ENCODE measurements around the gene SMLR1. TPM values are rescaled to one million over a fixed set of nuclear protein-coding genes. Genes with fewer than 3 reads are reported as not detected.
"Not testable (repeated sequence)": the region's sequence is repeated elsewhere in the genome, so short reads cannot be mapped to it uniquely, and the experiment has no call there.

The SMLR1 gene
- not detected in 2 replicates for total RNA-seq (2014; rRNA removed)
- not detected for polyA plus RNA-seq (2012)

DNA sequence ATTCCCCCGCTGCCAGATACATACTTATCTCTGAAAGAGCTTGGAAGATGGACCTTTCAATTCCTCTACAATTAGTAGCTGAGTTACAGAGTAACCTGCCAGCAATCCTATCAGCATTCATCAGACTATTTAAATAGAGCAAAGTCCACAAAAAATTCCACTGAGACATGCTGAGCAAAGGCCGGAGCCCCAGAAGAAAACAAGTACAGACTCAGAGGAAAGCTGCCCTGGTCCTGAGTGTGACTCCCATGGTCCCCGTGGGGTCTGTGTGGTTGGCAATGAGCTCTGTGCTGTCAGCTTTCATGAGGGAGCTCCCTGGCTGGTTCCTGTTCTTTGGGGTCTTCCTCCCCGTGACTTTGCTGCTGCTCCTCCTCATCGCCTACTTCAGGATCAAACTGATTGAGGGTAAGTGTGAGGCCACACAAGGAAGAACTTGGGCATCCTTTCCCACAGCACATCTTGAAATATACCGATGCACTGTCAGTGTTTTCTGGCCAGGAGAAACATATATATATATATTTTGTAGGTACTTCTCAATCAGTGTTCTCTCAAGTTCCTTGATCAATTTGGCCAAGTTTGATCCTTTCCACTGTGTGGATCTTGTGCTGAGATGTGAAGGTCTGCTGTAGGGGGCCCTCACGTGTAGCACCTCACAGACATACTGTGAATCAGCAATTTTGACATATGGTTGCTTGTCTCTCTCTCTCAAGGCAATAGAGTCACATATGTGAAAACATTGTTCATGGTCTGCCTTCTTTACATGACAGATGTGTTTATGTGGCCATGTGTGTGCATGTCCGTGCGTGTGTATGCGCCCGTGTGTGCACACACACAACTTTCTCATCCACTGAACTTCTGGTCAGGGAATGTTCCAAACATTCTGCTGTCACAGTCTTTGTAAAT lies at the start of gene SMLR1:
Gene SMLR1, plus strand, starts transcription at position 160 of the 903 bp plus-strand sequence. Its CDS starts 8 bp downstream, at position 168.
- DNase-seq (ENCODE audit: low read depth): no peak

DNA sequence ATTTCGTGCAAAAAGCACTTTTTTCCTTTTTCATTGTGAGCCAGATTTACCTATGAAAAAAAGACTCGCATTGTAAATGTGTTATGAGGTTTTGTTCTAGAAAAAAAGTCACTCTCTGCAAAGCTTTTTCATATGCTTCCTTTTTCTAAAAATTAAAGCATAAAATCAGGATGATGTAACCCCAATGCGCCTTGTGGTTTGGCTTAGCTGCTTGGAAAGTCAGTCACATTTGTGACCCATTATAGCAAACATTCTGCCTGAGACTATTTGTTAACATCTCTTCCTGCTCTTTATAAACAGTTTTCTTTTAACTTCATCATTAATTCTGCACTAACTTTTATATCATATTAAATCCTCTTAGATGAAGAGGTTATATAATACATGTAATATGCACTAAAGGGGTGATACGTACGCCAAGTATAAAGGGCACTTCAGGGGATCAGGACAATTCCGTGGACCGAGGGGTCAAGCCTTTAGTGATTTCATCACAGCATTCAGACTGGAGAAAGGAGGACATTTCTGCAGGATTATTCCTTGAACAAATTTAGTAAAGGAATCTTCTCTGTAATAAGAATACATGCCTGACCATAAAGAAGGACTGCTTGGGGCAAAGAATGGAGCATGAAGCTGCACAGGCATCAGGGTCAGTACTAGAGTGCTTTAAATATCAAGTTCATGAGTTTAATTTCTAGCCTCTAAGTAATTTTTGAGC lies 48.1 kb upstream of the SMLR1 start:
- peak; percentile 36 for DNase-seq (ENCODE audit: low read depth)

DNA sequence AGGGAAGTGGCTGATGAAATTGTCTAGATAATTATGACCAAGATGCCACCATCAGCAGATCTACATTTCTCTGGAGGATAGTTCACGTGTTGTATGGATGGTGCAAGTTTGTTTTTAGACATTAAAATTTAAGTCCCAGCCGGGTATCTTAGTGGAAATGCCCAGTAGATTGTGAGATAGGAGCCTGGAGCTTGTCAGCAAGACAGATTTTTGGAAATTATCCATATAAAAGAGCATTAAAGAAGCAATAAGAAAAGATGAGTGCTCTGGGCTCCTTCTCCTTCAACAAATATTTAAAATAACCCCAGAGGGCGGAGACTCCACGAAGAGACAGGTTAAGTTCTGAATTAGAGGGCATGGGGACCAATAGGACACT lies 47.6 kb upstream of the SMLR1 start:
- no peak for DNase-seq (ENCODE audit: low read depth)

DNA sequence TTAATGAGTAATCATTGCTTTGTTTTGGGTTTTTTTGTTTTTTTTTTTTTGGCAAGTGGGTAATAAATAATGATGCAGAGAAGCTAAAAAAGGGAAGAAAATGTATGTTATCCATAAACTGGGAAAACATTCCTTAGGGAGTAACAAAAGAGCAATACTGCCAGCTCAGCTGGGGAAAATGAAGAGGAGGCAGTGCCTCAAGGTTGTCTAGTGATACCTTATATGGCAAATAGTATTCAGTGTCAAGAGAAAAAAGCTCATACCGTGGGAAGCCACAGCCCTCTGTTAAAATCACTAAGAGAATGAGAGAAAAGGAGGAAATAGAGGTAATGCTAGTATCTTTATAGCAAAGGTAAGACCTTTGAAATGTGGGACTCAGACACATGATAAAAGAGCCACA lies 47.1 kb upstream of the SMLR1 start:
- no peak for DNase-seq (ENCODE audit: low read depth)

DNA sequence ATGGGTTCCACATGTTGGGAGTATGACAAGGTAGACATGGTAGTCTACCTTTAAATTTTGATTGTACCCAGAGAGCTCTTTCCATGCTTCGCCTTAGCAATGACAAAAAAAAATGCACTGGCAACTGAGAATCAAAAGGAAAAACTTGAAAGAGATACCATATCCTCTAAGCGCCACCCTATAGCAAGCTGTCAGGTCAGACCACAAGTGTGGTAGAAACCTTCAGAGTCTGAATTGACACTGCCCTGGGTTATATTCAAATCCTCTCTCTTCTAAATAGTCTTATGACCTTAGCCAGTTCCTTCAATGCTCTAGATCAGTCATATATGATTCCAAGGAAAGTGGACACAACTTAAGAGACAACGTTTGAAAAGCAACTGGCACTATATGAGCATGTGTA lies 45.6 kb upstream of the SMLR1 start:
- no peak for DNase-seq (ENCODE audit: low read depth)

DNA sequence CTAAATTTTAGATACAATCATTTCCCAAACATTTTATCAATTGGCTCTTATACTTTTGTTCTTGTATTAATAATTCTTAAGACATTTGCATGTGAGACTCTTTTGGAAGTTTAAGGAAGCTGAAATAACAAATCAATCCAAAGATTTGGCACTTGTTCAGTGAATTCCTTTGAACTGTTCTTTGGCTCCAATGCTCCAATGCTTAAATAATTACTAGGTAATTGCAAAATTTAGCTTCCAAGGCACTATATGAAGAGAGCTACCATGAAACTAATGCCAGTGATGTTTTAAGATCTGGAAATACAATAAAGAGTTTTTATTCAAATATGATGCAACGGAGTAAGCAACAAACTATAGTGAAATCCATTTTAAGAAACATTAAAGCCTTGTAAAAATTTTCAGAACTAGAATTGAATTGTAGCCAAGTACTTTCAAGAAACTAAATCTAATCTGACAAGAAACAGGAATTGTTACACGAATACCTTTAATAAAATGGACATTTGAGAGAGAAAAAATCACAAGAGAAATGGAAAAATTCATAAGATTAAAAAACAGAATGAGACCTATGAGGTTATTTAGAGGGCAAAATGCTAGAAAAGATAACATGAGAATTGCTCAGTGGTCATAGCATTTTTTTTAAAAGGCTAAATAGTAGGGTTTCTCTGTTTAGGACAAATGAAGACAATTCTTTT lies 43.6 kb upstream of the SMLR1 start:
- no peak for DNase-seq (ENCODE audit: low read depth)

DNA sequence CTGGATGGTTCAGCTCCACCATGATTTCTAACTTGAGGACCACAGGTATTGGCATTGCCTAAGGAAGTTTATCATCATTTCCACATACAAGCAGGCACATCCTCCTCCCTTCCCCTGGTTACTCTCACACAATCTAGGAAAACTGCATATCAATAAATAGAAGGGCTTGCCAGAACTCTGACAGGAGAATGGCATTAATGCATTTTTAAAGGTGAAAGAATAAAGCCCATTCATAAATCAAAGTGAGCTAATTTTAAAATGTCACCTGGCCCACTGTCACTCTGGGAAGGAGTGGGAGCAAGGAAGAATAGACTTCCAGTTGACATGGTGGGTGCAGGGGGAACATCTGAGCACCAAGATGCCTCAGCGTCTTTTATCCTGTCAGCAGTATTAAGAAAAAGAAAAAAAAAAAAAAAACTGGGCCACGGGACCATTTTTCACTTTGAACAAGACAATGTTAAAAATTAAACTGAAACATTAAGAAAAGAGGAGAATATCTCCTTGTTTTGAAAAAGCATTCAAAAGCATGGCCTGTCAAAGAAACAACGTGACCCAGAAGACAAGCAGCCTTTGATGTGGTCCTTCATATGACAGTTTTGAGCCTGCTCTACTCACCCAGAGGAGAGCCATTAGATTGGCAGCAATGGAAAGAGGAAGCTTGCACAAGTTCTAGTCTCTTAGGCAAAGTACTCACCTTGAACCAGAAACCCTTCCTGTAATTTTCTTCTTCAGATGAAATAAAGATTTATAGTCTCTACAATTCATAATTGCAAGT lies 39.3 kb upstream of the SMLR1 start:
- no peak for DNase-seq (ENCODE audit: low read depth)

DNA sequence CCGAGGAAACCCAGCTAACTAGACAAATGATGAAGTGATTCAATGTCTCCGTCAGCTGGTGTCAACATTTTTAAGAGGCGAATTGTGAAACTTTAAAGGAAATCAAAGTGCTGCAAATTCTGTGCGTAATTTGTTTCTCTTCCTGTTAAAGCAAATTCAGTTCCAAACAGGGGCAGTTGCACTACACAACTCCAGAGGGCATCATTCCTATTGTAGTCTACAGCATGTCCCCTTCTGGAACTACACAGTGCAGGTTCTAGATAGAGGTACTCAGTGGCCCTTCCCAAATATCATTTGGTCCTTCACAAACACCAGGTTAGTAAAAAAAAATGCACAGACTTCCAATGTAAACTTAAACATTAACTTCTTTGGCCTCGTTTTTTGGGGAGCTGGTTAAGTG lies 38.3 kb upstream of the SMLR1 start:
- no peak for DNase-seq (ENCODE audit: low read depth)

DNA sequence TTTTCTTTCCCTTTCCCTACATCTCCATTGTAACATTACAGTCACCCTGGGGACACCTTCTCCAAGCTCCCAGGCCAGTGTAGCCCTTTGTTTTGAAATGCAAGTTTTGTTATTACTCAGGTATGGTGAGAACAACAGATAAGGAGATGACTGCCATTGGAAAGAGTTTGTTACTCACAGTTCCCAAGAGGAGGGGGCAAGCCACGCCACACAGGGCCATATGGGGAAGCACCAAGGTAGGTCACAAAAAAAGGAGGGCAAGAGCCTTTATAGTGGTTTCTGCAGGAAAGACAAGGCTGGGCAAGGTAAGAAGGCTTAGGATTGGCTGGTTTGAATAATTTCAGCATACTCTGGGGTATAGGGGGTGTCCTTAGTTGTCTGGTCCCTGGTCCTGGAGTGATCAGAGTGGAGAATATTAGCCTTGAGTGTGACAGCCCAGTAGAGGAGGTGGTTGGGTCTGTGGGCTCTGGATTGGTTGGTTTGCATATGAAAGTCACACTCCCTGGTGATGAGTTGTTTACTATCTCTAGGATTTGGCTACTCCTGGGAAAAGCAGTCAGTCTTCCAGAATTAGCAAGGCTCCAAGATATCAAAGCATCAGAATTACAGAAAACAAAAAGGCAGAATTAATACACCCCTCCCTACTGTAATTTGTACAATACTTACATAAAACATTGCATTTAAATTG lies 33.1 kb upstream of the SMLR1 start:
- DNase-seq (ENCODE audit: low read depth): no peak

DNA sequence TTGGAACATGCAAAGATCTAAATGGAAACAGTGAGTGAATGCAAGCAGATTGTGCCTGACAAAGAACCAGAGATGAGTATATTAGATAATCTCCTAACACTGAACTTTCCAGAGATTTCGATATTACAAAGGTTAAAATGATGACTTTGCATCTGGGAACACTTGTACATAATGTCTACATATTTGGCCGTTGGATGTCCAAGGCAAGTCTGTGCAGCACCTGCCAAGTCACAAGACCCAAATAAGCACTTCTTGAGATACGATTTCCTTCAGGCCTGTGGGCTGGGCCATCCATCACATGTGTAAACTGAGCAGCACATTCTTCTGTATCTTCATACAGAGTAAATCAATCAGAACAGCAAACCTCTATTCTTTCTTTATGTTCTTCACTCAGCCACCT lies 32.5 kb upstream of the SMLR1 start:
- DNase-seq (ENCODE audit: low read depth): no peak

DNA sequence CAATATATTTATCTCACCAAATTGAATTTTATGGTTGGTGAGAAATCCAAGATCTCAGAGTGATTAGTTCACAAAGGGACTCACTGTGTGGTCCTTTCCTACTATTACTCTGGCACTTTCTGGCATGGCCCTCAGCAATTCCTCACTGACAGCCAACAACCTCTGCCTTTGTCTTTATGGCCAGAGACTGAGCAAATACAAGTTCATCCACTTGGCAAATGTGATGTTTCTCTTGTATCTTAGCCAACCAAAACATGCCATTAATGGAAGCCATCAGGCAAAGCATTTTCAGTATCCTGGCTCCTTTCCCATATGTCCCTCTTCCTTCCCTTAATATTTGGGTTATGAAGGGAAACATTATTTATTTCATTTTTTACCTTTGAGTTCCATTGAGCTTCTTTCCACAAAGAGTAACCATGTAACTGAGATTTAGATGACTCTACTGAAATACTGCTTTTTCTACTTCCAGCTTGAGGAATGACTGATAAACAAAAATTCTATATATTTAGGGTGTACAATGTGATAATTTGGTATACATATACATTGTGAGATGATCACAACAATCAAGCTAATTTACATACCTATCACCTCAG lies 30.8 kb upstream of the SMLR1 start:
- DNase-seq (ENCODE audit: low read depth): peak; percentile 51

DNA sequence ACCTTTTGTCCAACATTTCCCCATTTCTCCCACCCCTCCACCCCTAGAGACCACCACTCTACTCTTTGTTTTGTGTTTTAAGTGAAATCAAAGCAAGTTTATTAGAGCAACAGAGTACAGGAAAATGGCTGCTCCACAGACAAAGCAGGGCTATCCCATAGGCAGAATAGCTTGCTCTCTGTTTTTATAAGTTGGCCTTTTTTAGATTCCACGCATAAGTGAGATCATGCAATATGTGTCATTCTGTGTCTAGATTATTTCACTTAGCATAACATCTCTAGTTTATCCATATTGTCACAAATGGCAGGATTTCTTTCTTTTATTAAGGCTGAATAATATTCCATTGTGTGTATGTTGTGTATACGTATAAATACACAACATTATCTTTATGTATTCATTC lies 30.1 kb upstream of the SMLR1 start:
- DNase-seq (ENCODE audit: low read depth): no peak

DNA sequence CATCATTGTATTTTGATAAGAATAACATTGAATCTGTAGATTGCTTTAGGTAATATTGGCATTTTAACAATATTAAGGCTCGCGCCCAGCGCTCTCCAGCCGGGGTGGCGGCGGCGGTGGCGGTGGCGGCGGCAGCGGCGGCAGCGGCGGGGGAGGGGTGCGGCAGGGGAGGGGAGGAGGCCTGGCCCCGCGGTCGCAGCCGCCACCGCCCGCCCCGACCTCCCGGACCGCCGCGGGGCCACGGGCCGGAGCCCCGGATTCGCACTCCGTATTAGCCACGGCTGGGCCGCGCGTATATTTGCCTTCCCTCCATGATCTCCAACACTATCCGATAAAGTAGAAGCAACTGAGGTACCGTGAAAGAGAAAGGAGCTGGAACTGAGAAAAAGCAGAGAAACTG lies 25.8 kb upstream of the SMLR1 start:
- not testable (repeated sequence) for DNase-seq (ENCODE audit: low read depth)

DNA sequence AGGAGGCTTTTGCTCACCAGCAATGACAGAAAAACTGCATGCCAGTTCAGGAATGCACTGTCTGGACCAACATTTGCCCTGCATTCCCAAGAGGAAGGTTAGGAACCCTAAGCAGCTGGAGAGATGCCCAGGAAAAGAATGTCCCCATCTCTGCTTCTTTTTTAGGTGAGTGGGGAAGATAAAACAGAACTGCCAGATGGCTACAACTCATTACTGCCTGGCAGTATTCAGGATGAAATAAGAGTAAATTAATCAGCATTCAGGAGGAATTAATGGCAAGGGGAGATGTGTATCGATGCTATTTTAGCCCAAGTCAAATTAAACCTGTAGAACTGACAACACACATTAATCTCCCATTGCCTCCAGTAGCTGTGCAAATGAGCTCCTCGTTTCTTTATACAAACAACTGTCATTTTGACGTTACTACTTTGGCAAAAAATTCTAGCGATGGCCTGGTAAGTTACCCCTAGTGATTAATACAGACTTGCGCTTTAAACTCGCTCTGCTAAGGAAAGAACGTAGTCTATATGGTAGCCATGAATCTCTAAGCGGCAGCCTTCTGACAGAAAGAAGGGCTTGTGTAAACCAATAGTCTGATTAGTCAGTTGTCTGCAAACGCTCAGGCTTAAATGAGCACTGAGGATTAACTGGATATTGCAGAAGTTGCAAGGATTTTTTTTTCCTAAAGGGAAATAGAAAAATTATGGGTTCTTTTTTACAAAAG lies 16.7 kb upstream of the SMLR1 start:
- DNase-seq (ENCODE audit: low read depth): peak; percentile 11

DNA sequence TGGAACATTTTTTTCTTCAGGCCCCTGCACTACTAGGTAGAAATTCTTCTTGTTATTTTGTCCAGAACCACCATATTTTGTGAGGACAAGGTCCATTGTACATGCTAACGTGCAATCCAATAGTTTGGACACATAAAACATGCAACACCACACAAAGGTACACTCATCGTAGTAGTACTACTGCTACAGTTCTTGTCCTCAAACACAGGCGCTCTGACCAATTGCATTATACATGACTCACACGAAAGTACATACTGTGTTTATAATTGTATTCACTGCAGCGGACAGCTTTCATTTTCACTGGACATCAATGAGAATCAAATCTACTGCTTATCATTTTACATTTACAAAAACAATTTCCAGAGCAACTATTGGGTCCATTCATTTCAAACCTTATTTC lies 15.3 kb upstream of the SMLR1 start:
- no peak for DNase-seq (ENCODE audit: low read depth)

DNA sequence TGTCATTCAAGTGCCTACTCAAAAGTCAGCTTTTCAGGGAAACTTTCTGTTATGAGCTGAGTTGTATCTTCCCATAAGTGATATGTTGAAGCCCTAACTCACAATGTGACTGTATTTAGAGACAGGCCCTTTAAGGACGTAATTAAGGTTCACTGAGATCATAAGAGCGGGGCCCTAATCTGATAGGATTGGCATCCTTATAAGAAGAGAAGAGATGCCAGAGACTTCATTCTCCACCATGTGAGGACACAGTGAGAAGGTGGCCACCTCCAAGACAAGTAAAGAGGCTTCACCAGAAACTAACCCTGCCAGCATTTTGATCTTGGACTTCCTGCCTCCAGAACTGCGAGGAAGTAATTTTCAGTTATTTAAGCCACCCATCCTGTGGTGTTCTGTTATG lies 12.7 kb upstream of the SMLR1 start:
- no peak for DNase-seq (ENCODE audit: low read depth)

DNA sequence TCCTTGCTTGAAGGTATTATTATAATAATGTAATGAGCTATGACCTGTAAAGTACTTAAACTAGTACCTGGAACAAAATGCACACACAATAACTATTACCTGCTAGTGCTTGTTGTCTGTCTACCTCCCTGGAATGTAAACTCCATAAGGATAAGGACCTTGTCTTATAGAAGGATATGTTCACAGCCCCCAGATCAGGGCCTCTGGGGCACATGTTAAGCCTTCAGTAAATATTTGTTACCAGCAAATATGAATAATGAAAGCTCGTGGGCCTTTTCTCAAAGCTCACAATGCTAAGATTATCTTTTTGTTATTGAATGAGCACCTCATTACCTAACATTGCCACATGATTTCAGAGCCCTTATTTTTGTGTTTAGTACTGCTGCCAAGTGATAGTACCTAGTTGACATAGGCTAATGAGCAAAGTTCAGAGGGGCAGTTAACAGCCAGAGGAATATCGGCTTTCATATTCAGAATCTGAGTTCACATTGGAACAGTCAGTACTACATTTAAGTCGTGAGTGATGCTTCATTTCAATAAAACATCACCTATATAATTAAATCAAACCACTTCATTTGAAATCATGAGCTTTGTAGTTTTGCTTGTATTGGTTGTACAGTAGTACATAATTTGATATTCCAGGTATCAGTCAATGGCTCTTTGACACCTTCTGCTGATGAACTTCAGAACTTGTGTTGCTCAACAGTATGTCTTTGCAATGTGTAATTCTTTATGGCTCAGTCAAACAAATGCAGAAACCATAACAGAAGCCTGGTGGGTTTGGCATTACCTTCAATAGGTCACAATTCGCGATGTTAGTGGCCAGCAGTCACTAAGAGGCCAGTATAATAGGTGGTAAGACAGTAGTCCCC lies 11.8 kb upstream of the SMLR1 start:
- no peak for DNase-seq (ENCODE audit: low read depth)

DNA sequence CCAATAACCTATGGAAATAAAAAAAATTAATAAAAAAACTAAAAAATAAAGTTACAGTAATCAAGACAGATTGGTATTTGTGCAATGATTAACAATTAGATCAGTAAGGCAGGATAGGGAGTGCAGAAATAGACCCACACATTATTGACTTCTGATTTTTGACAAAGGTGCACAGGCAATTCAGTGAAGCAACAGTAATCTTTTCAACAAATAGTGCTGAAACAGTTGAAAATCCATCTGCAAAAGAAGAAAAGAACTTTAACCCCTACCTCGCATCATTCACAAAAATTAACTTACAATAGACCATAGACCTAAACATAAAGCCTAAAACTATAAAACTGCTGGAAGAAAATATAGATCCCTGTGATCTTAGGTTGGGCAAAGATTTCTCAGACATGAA lies 4.5 kb upstream of the SMLR1 start:
- DNase-seq (ENCODE audit: low read depth): no peak

Data from LHCN-M2 (cell line).